NCI-H526 (cell line): ENCODE data around the gene ALG9.
"Not testable (repeated sequence)": the region's sequence is repeated elsewhere in the genome, so short reads cannot be mapped to it uniquely, and the experiment has no call there.

Experiments
- DNase-seq, 2 experiments: peaks; one replicate each; lab custom pipeline; 2025; lab: John Stamatoyannopoulos, UW

Gene ALG9

DNA sequence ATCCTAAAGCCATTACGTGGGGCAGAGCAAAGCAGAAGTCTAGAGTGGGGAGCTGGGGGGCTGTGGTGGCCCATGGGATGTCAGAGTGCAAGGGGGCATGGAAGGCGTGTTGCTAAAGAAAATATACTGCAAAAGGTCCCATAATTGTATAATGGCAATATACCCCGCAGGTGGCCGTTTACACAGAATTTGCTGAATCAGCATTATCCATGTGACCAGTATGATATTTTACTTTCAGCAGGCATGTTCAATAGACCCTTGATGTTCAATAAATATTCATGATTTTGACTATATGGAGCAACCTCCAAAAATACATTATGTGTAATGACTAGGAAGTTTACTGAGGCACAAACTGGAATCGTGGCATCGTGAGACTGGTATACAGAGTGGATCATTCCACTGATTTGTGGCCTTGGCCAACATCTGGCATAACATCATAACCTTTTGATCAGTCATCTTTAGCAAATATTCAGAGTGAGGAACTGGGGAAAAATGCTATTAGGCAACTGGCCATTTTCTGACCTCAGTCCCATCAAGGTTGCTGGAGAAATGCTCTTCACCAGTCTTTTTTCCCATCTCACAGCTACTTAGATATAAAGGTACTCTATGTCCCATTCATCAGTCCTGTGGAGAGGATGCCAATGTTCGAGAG is 75.9 kb downstream of the ALG9 start:
- DNase-seq, result no peak

DNA sequence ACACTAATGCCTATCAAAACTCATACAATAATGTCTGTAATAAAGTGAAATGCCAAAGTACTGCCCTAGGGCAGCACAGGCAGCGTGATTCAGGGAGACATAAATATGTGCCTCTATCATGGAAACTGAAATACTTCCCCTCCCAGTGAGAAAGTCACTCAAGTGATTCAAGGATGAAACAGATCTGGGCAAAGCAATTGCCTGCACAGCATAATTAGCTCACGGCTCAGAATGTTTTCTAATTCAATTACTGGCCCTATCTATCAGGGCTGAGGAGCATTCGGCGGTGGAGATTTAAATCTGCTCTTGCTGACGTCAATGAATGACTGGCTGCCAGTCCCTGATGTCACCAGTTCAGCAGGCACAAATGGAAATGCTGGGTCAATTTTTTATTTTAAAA is 77.5 kb downstream of the ALG9 start:
- no peak for DNase-seq

DNA sequence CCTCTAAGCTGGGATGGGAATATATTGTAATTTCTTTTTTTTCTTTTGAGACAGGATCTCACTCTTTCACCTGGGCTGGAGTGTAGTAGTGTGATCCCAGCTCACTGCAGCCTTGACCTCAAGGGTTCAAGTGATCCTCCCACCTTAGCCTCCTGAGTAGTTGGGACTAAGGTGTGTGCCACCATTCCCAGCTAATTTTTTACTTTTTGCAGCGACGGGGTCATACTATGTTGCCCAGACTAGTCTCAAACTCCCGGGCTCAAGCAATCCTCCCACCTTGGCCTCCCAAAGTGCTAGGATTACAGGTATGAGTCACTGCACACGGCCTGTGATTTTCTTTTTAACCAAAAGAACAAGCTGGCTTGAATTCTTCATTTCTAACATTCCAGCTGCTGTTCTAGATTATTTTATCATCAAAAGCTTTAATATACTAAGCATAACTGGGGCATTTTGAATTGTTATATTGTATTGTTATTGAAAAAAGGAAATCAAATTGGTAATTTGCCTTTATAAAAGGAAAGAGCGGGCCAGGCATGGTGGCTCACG is 78.4 kb downstream of the ALG9 start:
- DNase-seq, result no peak

GRCh38 chr11:111792314-111792713 is 79.1 kb downstream of the ALG9 start:
- no peak for DNase-seq

DNA sequence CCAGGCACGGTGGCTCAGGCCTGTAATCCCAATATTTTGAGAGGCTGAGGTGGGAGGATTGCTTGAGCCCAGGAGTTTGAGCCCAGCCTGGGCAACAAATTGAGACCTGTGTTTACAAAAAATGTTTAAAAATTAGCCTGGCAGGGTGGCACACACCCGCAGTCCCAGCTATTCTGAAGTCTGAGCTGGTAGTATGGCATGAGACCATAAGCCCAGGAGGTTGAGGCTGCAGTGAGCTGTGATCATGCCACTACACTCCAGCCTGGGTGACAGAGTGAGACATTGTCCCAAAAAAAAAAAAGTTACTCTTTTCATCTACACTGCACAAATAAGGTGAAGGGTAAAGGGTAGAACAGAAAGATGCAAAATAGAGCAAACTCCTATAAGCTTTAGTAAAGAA is 82.9 kb downstream of the ALG9 start:
- DNase-seq, result no peak

DNA sequence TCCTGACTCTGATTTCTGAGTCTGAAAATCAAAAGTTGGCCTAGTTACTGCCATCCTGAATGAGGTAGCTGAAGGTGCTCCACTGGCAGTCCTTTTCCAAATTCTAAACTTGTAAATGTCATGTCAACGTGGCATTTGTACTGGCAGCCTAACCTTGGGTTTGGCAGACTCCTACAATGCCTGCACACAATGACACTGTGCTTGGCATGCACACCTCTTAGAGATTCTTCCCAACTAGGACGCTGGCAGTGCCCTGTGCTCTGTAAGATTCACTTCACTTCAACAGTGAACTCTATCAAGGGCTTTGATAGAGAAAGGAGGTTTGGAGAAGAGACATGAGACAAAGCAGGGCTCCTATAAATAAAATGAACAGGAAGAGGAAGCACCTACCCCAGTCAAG is 83.3 kb downstream of the ALG9 start:
- DNase-seq, result no peak

- no peak for DNase-seq
Measured at GRCh38 chr11:111785886-111786412, 85.4 kb downstream of the ALG9 start.

GRCh38 chr11:111785076-111785475 is 86.3 kb downstream of the ALG9 start:
- DNase-seq, result no peak

DNA sequence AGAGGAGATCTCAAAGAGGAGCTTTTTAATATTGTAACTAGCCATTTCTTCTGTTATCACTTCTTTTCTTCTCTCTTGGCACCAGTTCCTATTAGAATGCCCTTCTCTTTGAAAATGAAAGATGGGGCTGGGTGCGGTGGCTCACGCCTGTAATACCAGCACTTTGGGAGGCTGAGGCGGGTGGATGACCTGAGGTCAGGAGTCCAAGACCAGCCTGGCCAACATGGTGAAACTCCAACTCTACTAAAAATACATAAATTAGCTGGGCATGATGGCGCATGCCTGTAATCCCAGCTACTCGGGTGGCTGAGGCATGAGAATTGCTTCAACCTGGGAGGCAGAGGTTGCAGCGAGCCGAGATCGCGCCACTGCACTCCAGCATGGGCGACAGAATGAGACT is 87.1 kb downstream of the ALG9 start:
- DNase-seq, result not testable (repeated sequence)

GRCh38 chr11:111782109-111782741 is 89.2 kb downstream of the ALG9 start:
- no peak for DNase-seq

- no peak for DNase-seq
Measured at GRCh38 chr11:111779118-111779517, 92.3 kb downstream of the ALG9 start.

- peak in 1 of 2 experiments; percentile 22 for DNase-seq
Measured at GRCh38 chr11:111778047-111778558, 93.3 kb downstream of the ALG9 start.

DNA sequence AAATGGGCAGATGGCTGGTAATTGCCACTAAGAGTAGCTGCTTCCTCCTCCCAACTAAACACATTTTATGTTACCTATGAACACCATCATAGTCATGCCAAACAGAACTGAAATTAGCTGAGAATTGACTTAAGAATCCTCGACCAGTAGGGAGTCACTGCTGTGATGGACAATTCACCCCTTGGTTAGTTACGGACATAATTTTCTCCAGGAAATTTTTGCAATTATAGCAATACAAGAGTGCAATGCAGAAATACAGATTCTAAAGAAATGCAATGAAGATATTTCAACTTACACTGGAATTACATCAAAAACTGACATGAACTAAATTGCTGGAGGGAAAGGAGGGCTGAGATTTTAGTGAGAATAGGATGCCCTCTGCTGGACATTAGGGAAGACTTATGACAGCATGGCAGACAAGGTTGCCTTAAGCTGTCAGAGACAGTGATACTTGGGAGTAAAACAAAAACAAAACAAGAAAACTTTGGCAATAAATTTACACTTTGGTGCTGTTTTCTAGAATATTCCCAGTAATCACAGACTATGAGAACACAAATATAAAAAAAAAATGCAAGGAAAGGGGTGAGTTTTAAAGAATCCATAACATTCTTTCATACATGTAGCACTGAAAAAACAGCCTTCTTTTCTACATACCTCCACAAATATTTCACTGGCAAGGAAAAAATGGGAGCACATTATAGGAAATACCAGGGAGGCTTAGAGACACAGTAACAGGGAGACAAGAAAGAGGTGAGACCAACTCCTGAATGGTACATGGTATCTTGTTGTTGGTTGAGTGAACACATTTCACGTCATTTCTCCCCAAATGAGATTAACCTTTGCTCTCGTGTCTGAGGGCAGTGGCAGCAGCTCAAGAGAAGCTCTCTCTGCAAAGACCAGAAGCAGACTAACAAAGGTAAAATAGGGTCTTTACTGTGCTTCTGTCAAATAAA is 94.0 kb downstream of the ALG9 start:
- peak; percentile 69 to 95 for DNase-seq

DNA sequence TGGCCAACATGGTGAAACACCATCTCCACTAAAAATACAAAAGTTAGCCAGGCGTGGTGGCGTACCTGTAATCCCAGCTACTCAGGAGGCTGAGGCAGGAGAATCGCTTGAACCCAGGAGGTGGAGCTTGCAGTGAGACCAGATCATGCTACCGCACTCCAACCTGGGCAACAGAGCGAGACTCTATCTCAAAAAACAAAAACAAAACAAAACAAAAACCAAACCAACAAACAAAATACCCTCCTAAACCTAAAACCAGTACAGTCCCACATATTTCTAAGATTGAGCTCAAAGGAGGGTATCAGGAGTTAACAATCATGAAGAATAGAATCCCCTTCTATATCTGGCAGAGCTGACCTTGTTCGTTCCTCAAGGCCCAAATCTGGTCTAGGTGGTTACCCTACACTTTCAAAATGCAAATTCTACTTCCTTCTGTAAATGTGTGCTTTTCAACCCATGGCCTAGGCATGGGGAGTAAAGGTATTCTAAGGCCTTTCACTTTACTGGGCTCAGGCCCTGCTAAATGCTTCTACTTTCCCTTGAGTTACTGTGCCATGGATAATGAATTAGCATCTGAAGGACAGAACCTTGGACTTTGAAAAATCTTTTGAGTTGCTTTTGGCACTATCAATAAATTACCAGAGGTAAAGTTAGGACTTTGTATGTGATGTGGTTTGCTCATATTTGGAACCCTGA is 94.8 kb downstream of the ALG9 start:
- peak in 1 of 2 experiments; percentile 19 for DNase-seq

GRCh38 chr11:111774955-111775710 is 96.2 kb downstream of the ALG9 start:
- DNase-seq, result no peak

DNA sequence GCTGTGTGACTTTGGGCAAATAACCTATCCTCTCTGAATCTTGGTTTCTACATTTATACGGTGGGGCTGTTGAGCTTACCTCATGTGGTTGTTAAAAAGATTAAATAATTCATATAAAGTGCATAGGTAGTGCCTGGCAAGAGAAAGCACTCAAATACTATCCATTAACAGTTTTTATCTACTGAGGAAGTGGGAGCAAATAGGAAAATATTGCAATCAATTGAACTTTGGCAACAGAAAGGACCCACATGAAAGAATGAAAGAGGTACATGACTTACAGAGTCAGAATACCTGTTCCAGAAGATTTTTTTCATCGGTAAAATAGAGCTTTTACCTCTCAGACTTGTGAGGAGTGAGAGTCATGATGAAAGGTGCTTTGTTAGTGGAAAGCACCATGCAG is 98.8 kb downstream of the ALG9 start:
- DNase-seq, result no peak

GRCh38 chr11:111771205-111771604 is 100.2 kb downstream of the ALG9 start:
- DNase-seq, result not testable (repeated sequence)

DNA sequence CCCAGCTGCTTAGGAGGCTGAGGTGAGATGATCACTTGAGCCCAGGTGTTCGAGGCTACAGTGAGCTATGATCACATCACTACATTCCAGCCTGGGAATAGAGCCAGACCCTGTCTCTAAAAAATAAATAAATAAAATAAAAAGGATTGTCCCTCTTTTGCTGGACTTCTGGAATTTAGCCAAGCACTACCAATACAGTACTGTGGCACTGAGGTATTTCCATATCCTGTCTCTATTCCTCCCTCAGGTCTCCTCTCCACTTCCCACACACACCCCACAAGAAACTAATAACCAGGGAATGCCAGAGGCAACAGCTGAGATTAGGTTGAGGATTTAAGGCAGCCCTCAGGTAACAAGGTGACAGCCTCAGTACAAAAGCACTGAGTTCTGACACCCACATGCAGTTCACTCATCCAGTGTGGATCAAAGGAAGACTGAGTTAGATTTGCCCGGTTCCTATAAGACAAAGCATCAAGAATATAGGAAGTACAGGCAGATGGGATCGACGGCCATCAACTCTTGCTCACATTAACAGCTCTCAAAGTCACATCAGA is 100.7 kb downstream of the ALG9 start:
- DNase-seq, result no peak

- no peak for DNase-seq
Measured at GRCh38 chr11:111766834-111767142, 104.6 kb downstream of the ALG9 start.
